OCI-LY1 (cell line): ENCODE results near the gene RRAGD.

Experiments used
- H2AFZ ChIP-seq: fragments of 200-600 bp; sonication (generic), shearing (Covaris generic); 2 replicates; pipeline ENCODE4 v1.6.0; 2014; ENCODE audit warnings: antibody characterized with exemption, mild to moderate bottlenecking, low read length
- H3F3A ChIP-seq: fragments of 200-600 bp; sonication (generic), shearing (Covaris generic); 2 replicates; pipeline ENCODE4 v1.6.0; 2014; ENCODE audit warnings: mild to moderate bottlenecking, antibody characterized with exemption, low read length, moderate library complexity; ENCODE audit not compliant: insufficient read depth
- H3K27ac ChIP-seq: fragments of 200-600 bp; sonication (generic); 2 replicates; pipeline ENCODE4 v1.5.1; 2014; ENCODE audit warnings: low read length, mixed run types, mild to moderate bottlenecking, low read depth; ENCODE audit not compliant: poor library complexity, severe bottlenecking
- H3K27me3 ChIP-seq: fragments of 200-600 bp; sonication (generic); 2 replicates; pipeline ENCODE4 v1.6.0; 2014; ENCODE audit warnings: antibody characterized with exemption, mild to moderate bottlenecking, low read length, moderate library complexity; ENCODE audit not compliant: insufficient read depth
- H3K36me3 ChIP-seq: fragments of 200-600 bp; sonication (generic); 2 replicates; pipeline ENCODE4 v1.6.1; 2014; ENCODE audit warnings: mild to moderate bottlenecking, antibody characterized with exemption, low read length, moderate library complexity, mixed read lengths; ENCODE audit not compliant: insufficient read depth
- H3K4me1 ChIP-seq: fragments of 200-600 bp; sonication (generic); 2 replicates; pipeline ENCODE4 v1.5.1; 2014; ENCODE audit warnings: mild to moderate bottlenecking, low read length, moderate library complexity; ENCODE audit not compliant: insufficient read depth, severe bottlenecking
- H3K4me2 ChIP-seq: fragments of 200-600 bp; sonication (generic), shearing (Covaris generic); 2 replicates; pipeline ENCODE4 v1.6.1; 2014; ENCODE audit warnings: low read length
- H3K4me3 ChIP-seq: fragments of 200-600 bp; sonication (generic); 2 replicates; pipeline ENCODE4 v1.5.1; 2014; ENCODE audit warnings: low read length, low read depth, mild to moderate bottlenecking, mixed read lengths; ENCODE audit not compliant: poor library complexity, severe bottlenecking
- H3K79me2 ChIP-seq: fragments of 200-600 bp; shearing (Covaris generic); 2 replicates; pipeline ENCODE4 v1.6.1; 2016; ENCODE audit warnings: mixed run types, low read length, mixed read lengths; ENCODE audit not compliant: insufficient read depth
- H3K9ac ChIP-seq: fragments of 200-600 bp; sonication (generic), shearing (Covaris generic); 2 replicates; pipeline ENCODE4 v1.6.1; 2014; ENCODE audit warnings: mild to moderate bottlenecking, low read length, mixed read lengths
- H3K9me2 ChIP-seq: fragments of 200-600 bp; sonication (generic), shearing (Covaris generic); 2 replicates; pipeline ENCODE4 v1.6.1; 2014; ENCODE audit warnings: low read depth, mild to moderate bottlenecking, low read length, mixed read lengths
- H3K9me3 ChIP-seq: fragments of 200-600 bp; shearing (Covaris generic); 2 replicates; pipeline ENCODE4 v1.6.1; 2014; ENCODE audit warnings: low read length, mixed read lengths
- H4K20me1 ChIP-seq: fragments of 200-600 bp; sonication (generic), shearing (Covaris generic); 2 replicates; pipeline ENCODE4 v1.6.0; 2016; ENCODE audit warnings: mild to moderate bottlenecking, low read length; ENCODE audit not compliant: insufficient read depth
- CTCF ChIP-seq: fragments of 200-600 bp; sonication (generic), shearing (Covaris generic); IDR thresholded peaks from 2 replicates; pipeline ENCODE4 v1.5.1; 2017; ENCODE audit warnings: mild to moderate bottlenecking, antibody characterized with exemption, low read length, moderate library complexity, mixed read lengths
- EZH2 ChIP-seq: fragments of 200-600 bp; sonication (generic), shearing (Covaris generic); IDR thresholded peaks from 2 replicates; pipeline ENCODE4 v1.8.0; 2017; ENCODE audit warnings: borderline replicate concordance, mixed run types, mild to moderate bottlenecking, antibody characterized with exemption, low read length, moderate library complexity, mixed read lengths

The RRAGD gene

DNA sequence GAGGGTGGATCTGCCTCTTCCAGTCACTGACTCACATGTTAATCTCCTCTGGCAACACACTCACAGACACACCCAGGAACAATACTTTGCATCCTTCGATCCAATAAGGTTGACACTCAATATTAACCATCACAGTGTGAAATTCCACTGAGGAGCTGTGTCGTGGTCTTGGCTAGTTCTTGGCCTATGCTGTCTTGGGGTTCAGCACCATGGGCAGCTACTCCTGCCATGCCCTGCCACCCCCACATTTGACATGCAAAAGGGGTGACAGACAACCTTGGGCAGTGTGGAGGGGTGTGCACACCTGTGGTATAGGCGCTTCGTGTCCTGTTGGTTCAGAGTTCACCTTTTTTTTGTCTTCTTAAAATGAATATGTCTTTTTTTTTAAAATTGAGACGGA lies 46.6 kb upstream of the RRAGD start:
- TF ChIP-seq EZH2 (no peak), CTCF (no peak)
- H3K27ac ChIP-seq, result no peak overlapping the region
- no peak overlapping the region for H3K9ac ChIP-seq
- H3K4me2 ChIP-seq, result no peak overlapping the region
- H4K20me1 ChIP-seq, result no peaks in the 10 kb centered on the region
- no peaks in the 10 kb centered on the region for H3K27me3 ChIP-seq
- H3F3A ChIP-seq, result no peaks in the 10 kb centered on the region
- no peak overlapping the region for H3K4me3 ChIP-seq
- no peaks in the 10 kb centered on the region for H3K4me1 ChIP-seq
- no peaks in the 10 kb centered on the region for H3K9me3 ChIP-seq
- H2AFZ ChIP-seq, result no peak overlapping the region
- H3K9me2 ChIP-seq, result no peaks in the 10 kb centered on the region
- H3K79me2 ChIP-seq, result no peaks in the 10 kb centered on the region
- H3K36me3 ChIP-seq, result no peaks in the 10 kb centered on the region

DNA sequence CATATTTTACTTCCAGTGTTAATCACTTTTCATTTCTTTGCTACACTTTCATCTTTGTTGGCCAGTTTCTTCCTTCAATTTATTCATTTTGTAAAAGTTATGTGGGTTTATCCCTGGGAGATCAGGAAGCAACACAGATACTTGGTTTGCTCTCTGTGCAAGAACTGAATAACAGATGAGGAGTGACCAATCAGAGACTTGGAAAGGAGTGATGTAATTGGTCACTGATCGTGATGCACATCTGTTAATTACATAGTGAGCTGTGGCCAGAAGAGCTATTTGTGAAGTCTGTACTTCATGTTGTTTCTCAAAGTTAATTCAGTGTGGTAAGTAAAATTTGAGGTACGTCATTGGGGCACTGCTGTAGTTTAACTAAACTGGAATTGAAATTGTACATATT lies 42.2 kb upstream of the RRAGD start:
- Histone ChIP-seq H3K9me3 (no peaks in the 10 kb centered on the region), H3K4me3 (no peak overlapping the region), H4K20me1 (no peaks in the 10 kb centered on the region), H3K9ac (no peak overlapping the region), H3K79me2 (no peaks in the 10 kb centered on the region), H3K27ac (no peak overlapping the region), H3K36me3 (no peaks in the 10 kb centered on the region), H3K4me1 (no peaks in the 10 kb centered on the region), H2AFZ (no peak overlapping the region), H3K27me3 (no peaks in the 10 kb centered on the region), H3K9me2 (no peaks in the 10 kb centered on the region), H3F3A (no peaks in the 10 kb centered on the region), H3K4me2 (no peak overlapping the region)
- TF ChIP-seq EZH2 (no peak), CTCF (no peak)

DNA sequence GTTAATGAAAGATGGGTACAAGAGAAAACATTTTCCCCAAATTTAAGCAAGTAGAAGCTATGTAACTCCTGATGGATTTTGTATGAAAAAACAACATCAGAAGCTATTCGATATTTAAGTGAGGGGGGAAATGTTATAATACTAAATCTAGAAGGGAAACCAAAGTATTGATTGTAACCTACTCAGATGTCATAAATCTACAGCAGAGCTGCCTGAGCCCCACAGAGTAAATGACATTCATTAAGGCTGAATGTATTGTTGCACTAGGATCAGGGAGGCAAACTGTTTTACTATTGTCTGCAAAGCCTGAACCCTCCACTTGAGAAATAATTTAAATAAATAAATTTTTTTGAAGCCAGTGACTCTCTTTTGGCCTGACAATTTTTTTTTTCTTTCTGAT lies 40.2 kb upstream of the RRAGD start:
- no peak overlapping the region for H2AFZ ChIP-seq
- no peak overlapping the region for H3K4me3 ChIP-seq
- no peak overlapping the region for H3K4me2 ChIP-seq
- no peaks in the 10 kb centered on the region for H4K20me1 ChIP-seq
- no peaks in the 10 kb centered on the region for H3K27me3 ChIP-seq
- H3K27ac ChIP-seq, result no peak overlapping the region
- H3K36me3 ChIP-seq, result no peaks in the 10 kb centered on the region
- H3F3A ChIP-seq, result no peaks in the 10 kb centered on the region
- no peaks in the 10 kb centered on the region for H3K9me3 ChIP-seq
- H3K79me2 ChIP-seq, result no peaks in the 10 kb centered on the region
- TF ChIP-seq EZH2 (no peak), CTCF (no peak)
- H3K9me2 ChIP-seq, result no peaks in the 10 kb centered on the region
- no peaks in the 10 kb centered on the region for H3K4me1 ChIP-seq
- no peak overlapping the region for H3K9ac ChIP-seq
